HepG2 (cell line): Measurements from ENCODE around the gene WNT1. TPM values are rescaled to one million over a fixed set of nuclear protein-coding genes. Genes with fewer than 3 reads are reported as not detected.
A peak's percentile ranks its signal among the peaks of the same experiment; 100 is the strongest.

Experiments
- CREM ChIP-seq, 2 experiments: sonication (generic) in 1 of 2; formaldehyde crosslinking in 1 of 2; IDR thresholded peaks; 2 replicates each; pipeline versions ENCODE4 v1.4.0 to v1.6.1; 2016 to 2020; ENCODE audit warnings: antibody characterized with exemption in 1 of 2, mild to moderate bottlenecking in 1 of 2, missing genetic modification reagents in 1 of 2
- ELF3 ChIP-seq: IDR thresholded peaks from 2 replicates; pipeline ENCODE4 v1.6.1; 2016; ENCODE audit warnings: missing genetic modification reagents, missing compliant biosample characterization
- FOXO1 ChIP-seq: sonication (generic); formaldehyde crosslinking; IDR thresholded peaks from 2 replicates; pipeline ENCODE4 v1.4.0; 2020; ENCODE audit warnings: missing genetic modification reagents
- KLF13 ChIP-seq: sonication (generic); formaldehyde crosslinking; IDR thresholded peaks from 2 replicates; pipeline ENCODE4 v1.4.0; 2020; ENCODE audit warnings: mild to moderate bottlenecking, missing genetic modification reagents
- MIER2 ChIP-seq: IDR thresholded peaks from 2 replicates; pipeline ENCODE4 v1.6.1; 2016; ENCODE audit warnings: missing biosample characterization, missing genetic modification reagents
- NFIC ChIP-seq: IDR thresholded peaks from 2 replicates; pipeline ENCODE4 v1.6.1; 2012; ENCODE audit warnings: mild to moderate bottlenecking, low read length, inconsistent platforms
- SMAD1 ChIP-seq: sonication (generic); formaldehyde crosslinking; IDR thresholded peaks from 2 replicates; pipeline ENCODE4 v1.4.0; 2020; ENCODE audit warnings: missing genetic modification reagents, low read depth, mild to moderate bottlenecking, borderline replicate concordance
- SP5 ChIP-seq: IDR thresholded peaks from 2 replicates; pipeline ENCODE4 v1.6.1; 2016; ENCODE audit warnings: low read depth, borderline replicate concordance
- ZFP36L2 ChIP-seq: sonication (generic); formaldehyde crosslinking; IDR thresholded peaks from 2 replicates; pipeline ENCODE4 v1.4.0; 2020; ENCODE audit warnings: missing genetic modification reagents
- ZNF253 ChIP-seq: sonication (generic); formaldehyde crosslinking; IDR thresholded peaks from 2 replicates; pipeline ENCODE4 v1.8.0; 2022; ENCODE audit warnings: mild to moderate bottlenecking, missing genetic modification reagents, borderline replicate concordance
- ZNF354B ChIP-seq: sonication (generic); formaldehyde crosslinking; IDR thresholded peaks from 2 replicates; pipeline ENCODE4 v1.8.0; 2022; ENCODE audit warnings: mild to moderate bottlenecking, missing genetic modification reagents
- ZNF451 ChIP-seq: sonication (generic); formaldehyde crosslinking; IDR thresholded peaks from 2 replicates; pipeline ENCODE4 v1.5.0; 2020; ENCODE audit warnings: mild to moderate bottlenecking, missing genetic modification reagents
- ZNF562 ChIP-seq: sonication (generic); formaldehyde crosslinking; IDR thresholded peaks from 2 replicates; pipeline ENCODE4 v1.8.0; 2022; ENCODE audit warnings: missing genetic modification reagents, borderline replicate concordance
- ZNF746 ChIP-seq: sonication (generic); formaldehyde crosslinking; IDR thresholded peaks from 2 replicates; pipeline ENCODE4 v1.8.0; 2022; ENCODE audit warnings: mild to moderate bottlenecking, missing genetic modification reagents
- ZNF773 ChIP-seq: sonication (generic); formaldehyde crosslinking; IDR thresholded peaks from 2 replicates; pipeline ENCODE4 v1.4.0; 2020; ENCODE audit warnings: missing genetic modification reagents, borderline replicate concordance
- polyA plus RNA-seq, 8 experiments: library from polyadenylated mRNA; depleted of rRNA in 3 of 8; stranded (reverse) in 7 of 8; unstranded in 1 of 8; fragments of >200 nt; fragmentation: Illumina TruSeq in 4 of 8; extraction: Trizol in 4 of 8; gene quantifications; 2 replicates each; pipeline versions ENCODE4 v1.2.1 to v1.2.3, GENCODE V29; 2011 to 2016; ENCODE audit warnings: low read depth in 4 of 8, missing spikeins in 1 of 8, mixed read lengths in 1 of 8; ENCODE audit not compliant: insufficient read depth in 1 of 8
- total RNA-seq, 5 experiments: library from RNA; depleted of rRNA; stranded (reverse); fragments of >200 nt; fragmentation: Illumina TruSeq; extraction: Trizol; gene quantifications; 2 replicates each; pipeline ENCODE4 v1.2.3, GENCODE V29; 2016; ENCODE audit warnings: low read depth in 1 of 5
- TF ChIP-seq, protein P1 (sequence below): sonication (generic); formaldehyde crosslinking; IDR thresholded peaks from 2 replicates; pipeline ENCODE4 v1.4.0; 2020; ENCODE audit warnings: missing genetic modification reagents, borderline replicate concordance
- TF ChIP-seq, protein P2 (sequence below): sonication (generic); formaldehyde crosslinking; IDR thresholded peaks from 2 replicates; pipeline ENCODE4 v1.4.0; 2020; ENCODE audit warnings: mild to moderate bottlenecking, missing genetic modification reagents
- TF ChIP-seq, protein P3 (sequence below): IDR thresholded peaks from 2 replicates; pipeline ENCODE4 v1.6.1; 2016; ENCODE audit warnings: low read depth, borderline replicate concordance

The WNT1 gene
- total and polyA plus RNA-seq, 2 of the 13 experiments (the other 11 are each of a cell fraction or from before 2014, with no cell fraction given), result not detected

DNA sequence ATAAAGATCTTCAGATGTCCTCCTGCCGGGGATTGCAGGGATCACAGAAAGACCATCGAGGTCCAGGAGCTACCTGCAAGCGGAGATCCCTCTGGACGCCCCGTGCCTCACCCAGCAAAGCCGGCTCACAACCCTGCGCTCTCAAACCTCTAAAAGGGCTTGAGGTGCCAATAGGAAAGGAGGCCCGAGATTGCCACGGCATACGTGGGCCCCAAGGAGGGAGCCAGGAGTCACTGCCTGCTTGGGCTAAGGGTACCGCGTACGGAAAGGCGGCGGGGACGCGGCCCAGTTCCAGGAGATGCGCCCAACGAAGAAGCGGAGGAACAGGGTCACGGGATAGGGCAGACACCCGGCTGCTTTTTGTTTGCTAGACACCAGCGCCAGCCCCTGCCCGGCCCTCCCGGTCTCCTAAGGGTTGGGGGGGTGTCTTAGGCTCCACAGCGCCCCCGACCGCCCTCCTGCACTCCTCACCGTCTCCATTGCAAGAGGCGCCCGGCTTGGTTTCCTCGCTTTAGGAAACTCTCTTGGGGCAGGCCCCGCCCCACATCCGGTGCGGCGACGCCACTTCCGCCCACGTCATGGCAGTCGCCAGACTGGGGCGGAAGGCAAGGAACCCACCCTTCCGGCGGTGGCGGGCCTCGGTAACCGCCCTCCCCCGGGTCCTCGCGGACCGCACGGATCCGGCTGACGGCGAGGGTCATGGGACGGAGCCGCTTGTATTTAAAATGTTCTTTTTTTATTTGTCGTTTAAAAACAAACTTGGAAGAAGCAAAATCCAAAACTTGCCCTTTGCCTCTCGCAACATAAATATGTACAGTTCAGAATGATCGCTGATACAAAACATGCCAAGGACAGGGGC lies 40.4 kb downstream of the WNT1 start, which contains the start of gene PRKAG1 (continued):
- TF ChIP-seq, protein P1, sequence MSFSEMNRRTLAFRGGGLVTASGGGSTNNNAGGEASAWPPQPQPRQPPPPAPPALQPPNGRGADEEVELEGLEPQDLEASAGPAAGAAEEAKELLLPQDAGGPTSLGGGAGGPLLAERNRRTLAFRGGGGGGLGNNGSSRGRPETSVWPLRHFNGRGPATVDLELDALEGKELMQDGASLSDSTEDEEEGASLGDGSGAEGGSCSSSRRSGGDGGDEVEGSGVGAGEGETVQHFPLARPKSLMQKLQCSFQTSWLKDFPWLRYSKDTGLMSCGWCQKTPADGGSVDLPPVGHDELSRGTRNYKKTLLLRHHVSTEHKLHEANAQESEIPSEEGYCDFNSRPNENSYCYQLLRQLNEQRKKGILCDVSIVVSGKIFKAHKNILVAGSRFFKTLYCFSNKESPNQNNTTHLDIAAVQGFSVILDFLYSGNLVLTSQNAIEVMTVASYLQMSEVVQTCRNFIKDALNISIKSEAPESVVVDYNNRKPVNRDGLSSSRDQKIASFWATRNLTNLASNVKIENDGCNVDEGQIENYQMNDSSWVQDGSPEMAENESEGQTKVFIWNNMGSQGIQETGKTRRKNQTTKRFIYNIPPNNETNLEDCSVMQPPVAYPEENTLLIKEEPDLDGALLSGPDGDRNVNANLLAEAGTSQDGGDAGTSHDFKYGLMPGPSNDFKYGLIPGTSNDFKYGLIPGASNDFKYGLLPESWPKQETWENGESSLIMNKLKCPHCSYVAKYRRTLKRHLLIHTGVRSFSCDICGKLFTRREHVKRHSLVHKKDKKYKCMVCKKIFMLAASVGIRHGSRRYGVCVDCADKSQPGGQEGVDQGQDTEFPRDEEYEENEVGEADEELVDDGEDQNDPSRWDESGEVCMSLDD (CRISPR knock-in tag), result no peak
- TF ChIP-seq, protein P2, sequence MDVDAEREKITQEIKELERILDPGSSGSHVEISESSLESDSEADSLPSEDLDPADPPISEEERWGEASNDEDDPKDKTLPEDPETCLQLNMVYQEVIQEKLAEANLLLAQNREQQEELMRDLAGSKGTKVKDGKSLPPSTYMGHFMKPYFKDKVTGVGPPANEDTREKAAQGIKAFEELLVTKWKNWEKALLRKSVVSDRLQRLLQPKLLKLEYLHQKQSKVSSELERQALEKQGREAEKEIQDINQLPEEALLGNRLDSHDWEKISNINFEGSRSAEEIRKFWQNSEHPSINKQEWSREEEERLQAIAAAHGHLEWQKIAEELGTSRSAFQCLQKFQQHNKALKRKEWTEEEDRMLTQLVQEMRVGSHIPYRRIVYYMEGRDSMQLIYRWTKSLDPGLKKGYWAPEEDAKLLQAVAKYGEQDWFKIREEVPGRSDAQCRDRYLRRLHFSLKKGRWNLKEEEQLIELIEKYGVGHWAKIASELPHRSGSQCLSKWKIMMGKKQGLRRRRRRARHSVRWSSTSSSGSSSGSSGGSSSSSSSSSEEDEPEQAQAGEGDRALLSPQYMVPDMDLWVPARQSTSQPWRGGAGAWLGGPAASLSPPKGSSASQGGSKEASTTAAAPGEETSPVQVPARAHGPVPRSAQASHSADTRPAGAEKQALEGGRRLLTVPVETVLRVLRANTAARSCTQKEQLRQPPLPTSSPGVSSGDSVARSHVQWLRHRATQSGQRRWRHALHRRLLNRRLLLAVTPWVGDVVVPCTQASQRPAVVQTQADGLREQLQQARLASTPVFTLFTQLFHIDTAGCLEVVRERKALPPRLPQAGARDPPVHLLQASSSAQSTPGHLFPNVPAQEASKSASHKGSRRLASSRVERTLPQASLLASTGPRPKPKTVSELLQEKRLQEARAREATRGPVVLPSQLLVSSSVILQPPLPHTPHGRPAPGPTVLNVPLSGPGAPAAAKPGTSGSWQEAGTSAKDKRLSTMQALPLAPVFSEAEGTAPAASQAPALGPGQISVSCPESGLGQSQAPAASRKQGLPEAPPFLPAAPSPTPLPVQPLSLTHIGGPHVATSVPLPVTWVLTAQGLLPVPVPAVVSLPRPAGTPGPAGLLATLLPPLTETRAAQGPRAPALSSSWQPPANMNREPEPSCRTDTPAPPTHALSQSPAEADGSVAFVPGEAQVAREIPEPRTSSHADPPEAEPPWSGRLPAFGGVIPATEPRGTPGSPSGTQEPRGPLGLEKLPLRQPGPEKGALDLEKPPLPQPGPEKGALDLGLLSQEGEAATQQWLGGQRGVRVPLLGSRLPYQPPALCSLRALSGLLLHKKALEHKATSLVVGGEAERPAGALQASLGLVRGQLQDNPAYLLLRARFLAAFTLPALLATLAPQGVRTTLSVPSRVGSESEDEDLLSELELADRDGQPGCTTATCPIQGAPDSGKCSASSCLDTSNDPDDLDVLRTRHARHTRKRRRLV, result peak; percentile 70
- TF ChIP-seq ZNF253, result 0 out of 2 replicates have a peak, but pooled peaks have one; percentile 81
- no peak for TF ChIP-seq ZFP36L2 (CRISPR knock-in tag)
- TF ChIP-seq KLF13, result no peak
- no peak for TF ChIP-seq ZNF354B (CRISPR knock-in tag)
- no peak; the same call in 1 of the 2 replicates for TF ChIP-seq SP5
- TF ChIP-seq ZNF451, result no peak; the same call in 1 of the 2 replicates
- TF ChIP-seq ZNF773 (CRISPR knock-in tag), result peak; percentile 10; the same call in 1 of the 2 replicates
- no peak for TF ChIP-seq FOXO1
- peak; percentile 39; the same call in 1 of the 2 replicates for TF ChIP-seq ELF3
- TF ChIP-seq NFIC, result no peak
- no peak for TF ChIP-seq ZNF746 (CRISPR knock-in tag)
- TF ChIP-seq CREM (IDR thresholded peaks at IDR 0.05), result peak; percentile 92
- TF ChIP-seq CREM (CRISPR knock-in tag; IDR thresholded peaks at IDR 0.05), result no peak
- TF ChIP-seq, protein P3, sequence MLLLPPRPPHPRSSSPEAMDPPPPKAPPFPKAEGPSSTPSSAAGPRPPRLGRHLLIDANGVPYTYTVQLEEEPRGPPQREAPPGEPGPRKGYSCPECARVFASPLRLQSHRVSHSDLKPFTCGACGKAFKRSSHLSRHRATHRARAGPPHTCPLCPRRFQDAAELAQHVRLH, result peak; percentile 79; the same call in 1 of the 2 replicates
- peak; percentile 93 for TF ChIP-seq SMAD1 (CRISPR knock-in tag)
- TF ChIP-seq ZNF562, result no peak
- TF ChIP-seq MIER2 (CRISPR knock-in tag), result 0 out of 2 replicates have a peak, but pooled peaks have one; percentile 14
